Activated CD4-positive, alpha-beta T cell treated with anti-CD3 and anti-CD28 coated beads, Interleukin-2, amount 50 U/mL, for 4 hours (primary cell): ENCODE results near the gene TTYH1.
"Not testable (repeated sequence)": the region's sequence is repeated elsewhere in the genome, so short reads cannot be mapped to it uniquely, and the experiment has no call there.

Experiments
- DNase-seq, 2 experiments: peaks; one replicate each; pipeline ENCODE4 v3.0.0-alpha.2; 2020

Gene TTYH1

GRCh38 chr19:54462047-54462654 is 46.9 kb downstream of the TTYH1 start:
- no peak for DNase-seq

- DNase-seq, result peak; percentile 44 to 52
Observed at GRCh38 chr19:54462655-54463530, 47.6 kb downstream of the TTYH1 start.

GRCh38 chr19:54463531-54464043 is 48.3 kb downstream of the TTYH1 start, which contains the start of gene LENG9:
Gene LENG9 (minus strand): TSS chr19:54463778. CDS start chr19:54463526, 252 bp downstream.
- peak; percentile 93 for DNase-seq

DNA sequence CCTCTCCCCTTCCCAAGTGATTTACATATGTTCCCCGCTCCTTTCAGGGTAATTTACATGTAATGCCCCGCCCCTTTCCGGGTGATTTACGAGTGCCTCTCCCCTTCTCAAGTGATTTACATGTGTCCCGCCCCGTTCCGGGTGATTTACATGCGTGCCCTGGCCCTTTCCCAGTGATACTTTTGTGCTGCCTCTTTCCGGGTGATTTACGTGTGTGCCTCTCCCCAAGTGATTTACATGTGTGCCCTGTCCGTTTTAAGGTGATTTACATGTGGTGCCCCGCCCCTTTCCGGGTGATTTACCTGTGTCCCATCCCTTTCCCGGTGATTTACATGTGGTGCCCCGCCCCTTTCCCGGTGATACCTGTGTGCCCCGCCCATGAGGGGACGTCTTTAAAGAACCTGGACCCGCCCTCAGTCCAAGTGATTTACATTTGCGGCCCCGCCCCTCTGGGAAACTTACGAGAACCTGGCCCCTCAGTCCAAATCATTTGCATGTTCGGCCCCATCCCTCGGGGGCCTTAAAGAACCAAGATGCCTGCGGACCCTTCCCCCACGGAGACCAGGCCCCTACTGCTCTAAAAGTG is 48.9 kb downstream of the TTYH1 start:
- DNase-seq, result peak; percentile 69 to 75

GRCh38 chr19:54464630-54465425 is 49.6 kb downstream of the TTYH1 start:
- DNase-seq, result peak; percentile 43 to 46

GRCh38 chr19:54465426-54466109 is 50.3 kb downstream of the TTYH1 start:
- DNase-seq, result no peak

- not testable (repeated sequence) for DNase-seq
Observed at GRCh38 chr19:54466110-54466480, 50.8 kb downstream of the TTYH1 start.

DNA sequence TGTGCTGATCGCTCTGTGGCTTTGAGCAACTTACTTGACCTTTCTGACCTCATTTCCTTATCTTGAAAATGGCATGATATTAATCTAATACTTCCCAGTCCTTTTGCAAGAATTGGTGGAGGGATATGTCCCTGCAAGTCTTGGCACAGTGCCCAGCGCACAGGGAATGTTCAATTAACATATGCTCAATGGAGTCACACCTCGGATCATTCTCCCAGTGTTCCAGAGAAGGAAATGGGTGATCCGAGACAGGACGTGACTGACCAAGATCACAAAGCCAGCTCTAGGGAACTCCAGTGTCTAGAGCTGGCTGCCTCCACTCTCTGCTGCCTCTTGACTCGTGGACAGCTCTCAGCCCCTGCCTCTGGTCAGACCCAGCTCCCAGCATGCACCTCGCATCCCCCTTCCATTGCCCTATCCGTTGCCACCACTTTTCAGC is 54.3 kb downstream of the TTYH1 start:
- no peak for DNase-seq

DNA sequence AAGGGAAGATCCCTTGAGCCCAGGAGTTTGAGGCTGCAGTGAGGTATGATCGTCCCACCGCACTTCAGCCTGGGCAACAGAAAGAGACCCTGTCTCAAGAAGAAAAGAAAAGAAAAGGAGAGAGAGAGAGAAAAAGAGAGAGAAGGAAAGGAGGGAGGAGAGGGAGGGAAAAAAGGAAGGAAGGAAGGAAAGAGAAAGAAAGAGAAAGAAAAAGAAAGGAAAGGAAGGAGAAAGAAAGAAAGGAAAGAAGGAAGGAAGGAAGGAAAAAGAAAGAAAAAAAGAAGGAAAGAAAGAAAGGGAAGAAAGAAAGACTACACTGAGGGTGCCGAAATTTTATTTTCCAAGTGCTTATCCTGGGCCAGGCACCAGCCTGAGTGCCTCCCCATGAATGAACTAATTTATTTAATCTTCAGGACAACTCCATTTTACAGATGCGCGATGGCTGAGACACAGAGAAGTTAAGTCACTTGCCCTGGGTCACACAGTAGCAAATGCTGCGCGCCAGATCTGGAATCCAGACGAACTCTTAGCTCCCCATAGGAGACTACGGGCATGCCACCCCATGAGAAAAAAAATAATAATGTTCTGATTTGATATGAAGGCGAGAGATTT is 55.1 kb downstream of the TTYH1 start:
- no peak for DNase-seq

GRCh38 chr19:54470991-54471782 is 55.9 kb downstream of the TTYH1 start:
- no peak for DNase-seq

GRCh38 chr19:54473071-54473891 is 58.0 kb downstream of the TTYH1 start, which contains the start of gene CDC42EP5:
Gene CDC42EP5 (minus strand): TSS chr19:54473296. CDS start chr19:54465547, 7,749 bp downstream.
- no peak for DNase-seq

DNA sequence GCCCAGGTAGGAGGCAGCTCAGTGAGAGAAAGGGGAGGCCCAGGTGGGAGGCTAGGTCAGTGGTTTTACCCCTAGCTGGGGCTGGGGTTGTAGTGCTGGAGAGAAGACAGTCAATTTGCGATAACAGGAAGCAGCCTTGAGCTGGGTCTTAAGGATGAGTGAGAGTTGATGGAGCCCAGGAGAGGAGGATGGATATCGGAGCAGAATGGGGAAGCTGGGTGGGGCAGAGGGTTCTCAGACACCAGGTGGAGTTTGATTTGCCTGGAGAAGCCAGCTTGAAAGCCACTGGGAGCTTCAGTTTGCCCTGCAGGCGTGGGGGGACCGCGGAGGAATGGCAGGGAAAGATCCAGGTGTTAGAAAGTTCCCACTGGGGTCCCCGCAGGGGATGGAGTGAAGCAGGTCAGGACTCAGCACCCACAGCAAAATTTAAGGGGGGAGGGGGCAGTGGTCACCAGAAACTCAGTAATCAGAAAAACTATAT is 58.7 kb downstream of the TTYH1 start:
- DNase-seq, result no peak

DNA sequence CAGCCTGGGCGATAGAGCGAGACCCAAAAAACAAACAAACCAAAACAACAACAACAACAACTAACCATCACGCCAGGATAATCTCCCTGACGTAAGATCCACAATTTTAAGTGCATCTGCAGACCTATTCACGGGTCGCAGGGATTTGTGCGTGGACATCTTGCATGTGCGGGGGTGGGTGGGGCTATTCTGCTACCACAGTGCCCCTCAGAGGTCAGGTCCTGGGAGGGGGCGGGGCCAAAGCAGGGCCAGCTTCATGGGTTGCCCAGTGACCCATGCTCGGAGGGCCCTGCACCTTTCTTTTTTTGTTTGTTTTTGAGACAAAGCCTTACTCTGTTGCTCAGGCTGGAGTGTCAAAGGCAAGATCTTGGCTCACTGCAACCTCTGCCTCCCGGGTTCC is 60.4 kb downstream of the TTYH1 start:
- DNase-seq, result no peak

GRCh38 chr19:54477650-54478049 is 62.4 kb downstream of the TTYH1 start:
- no peak for DNase-seq

DNA sequence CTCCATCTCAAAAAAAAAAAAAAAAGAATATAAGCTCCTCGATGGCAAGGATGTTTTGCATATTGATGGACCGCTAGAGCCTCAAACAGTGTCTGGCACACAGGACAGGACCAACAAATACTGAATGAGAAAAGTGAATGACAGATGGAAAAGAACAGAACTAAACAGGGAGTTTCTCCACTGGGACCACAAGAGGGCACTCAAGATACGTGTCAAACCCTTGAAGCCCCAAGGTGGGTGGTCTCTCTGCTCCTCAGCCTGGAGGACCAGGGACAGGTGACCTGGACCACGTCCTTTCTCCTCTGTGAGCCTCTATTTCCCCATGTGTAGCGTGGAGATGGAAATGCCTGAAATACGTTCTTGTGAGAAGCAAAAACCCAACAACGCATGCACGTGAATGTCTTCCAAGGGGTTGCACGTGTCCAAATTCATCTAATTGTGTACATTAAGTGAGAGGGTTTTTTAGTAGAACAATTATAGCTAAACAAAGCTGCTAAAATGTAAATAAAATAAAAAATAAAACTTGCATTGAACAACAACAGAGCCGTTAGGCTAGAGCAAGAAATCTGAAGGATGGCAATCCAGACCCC is 63.5 kb downstream of the TTYH1 start:
- no peak for DNase-seq

- DNase-seq, result no peak
Observed at GRCh38 chr19:54480051-54480450, 64.8 kb downstream of the TTYH1 start.

DNA sequence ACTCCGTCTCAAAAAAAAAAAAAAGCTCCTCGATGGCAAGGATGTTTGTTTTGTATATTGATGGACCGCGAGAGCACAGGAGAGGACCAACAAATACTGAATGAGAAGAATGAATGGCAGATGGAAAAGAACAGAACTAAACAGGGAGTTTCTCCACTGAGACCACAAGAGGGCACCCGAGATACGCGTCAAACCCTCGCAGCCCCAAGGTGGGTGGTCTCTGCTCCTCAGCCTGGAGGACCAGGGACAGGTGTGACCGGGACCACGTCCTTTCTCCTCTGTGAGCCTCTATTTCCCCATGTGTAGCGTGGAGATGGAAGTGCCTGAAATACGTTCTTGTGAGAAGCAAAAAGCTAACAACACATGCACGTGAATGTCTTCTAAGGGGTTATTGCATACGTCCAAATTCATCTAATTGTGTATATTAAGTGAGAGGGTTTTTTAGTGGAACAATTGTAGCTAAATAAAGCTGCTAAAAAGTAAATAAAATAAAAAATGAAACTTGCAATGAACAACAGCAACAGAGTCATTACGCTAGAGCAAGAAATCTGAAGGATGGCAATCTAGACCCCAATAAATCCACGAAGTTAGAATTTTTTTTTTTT is 66.2 kb downstream of the TTYH1 start:
- DNase-seq, result no peak

- no peak for DNase-seq
Observed at GRCh38 chr19:54482889-54483288, 67.6 kb downstream of the TTYH1 start.

GRCh38 chr19:54484451-54484850 is 69.2 kb downstream of the TTYH1 start:
- no peak for DNase-seq
